Nucleus accumbens (tissue), 56 donors: ENCODE measurements around the gene PREX1.

Source experiments
- DNase-seq, 56 donors: peaks; one replicate each; lab custom pipeline; 2025; lab: John Stamatoyannopoulos, UW

Gene PREX1

GRCh38 chr20:48800177-48800576 lies 27.6 kb downstream of the PREX1 start:
- DNase-seq, result no peak

- no peak for DNase-seq
These were observed 28.3 kb downstream of the PREX1 start for GRCh38 chr20:48799328-48800105.

- DNase-seq, result no peak
These were observed 29.7 kb downstream of the PREX1 start for GRCh38 chr20:48797850-48798747.

GRCh38 chr20:48797275-48797825 lies 30.4 kb downstream of the PREX1 start:
- peak in 53 of 56 donors; percentile 48 to 95 (median 81) for DNase-seq

GRCh38 chr20:48795732-48796131 lies 32.1 kb downstream of the PREX1 start:
- no peak for DNase-seq

- no peak for DNase-seq
These were observed 32.9 kb downstream of the PREX1 start for GRCh38 chr20:48794816-48795457.

- DNase-seq, result peak in 41 of 56 donors; percentile 16 to 77 (median 51)
These were observed 33.4 kb downstream of the PREX1 start for GRCh38 chr20:48794360-48794759.

GRCh38 chr20:48793776-48794175 lies 34.0 kb downstream of the PREX1 start:
- no peak for DNase-seq

- DNase-seq, result no peak
These were observed 36.1 kb downstream of the PREX1 start for GRCh38 chr20:48791666-48792071.

- DNase-seq, result no peak
These were observed 36.8 kb downstream of the PREX1 start for GRCh38 chr20:48791014-48791413.

- no peak for DNase-seq
These were observed 37.3 kb downstream of the PREX1 start for GRCh38 chr20:48790473-48791003.

- DNase-seq, result no peak
These were observed 37.9 kb downstream of the PREX1 start for GRCh38 chr20:48789781-48790472.

GRCh38 chr20:48789185-48789668 lies 38.6 kb downstream of the PREX1 start:
- DNase-seq, result no peak

GRCh38 chr20:48788486-48789072 lies 39.2 kb downstream of the PREX1 start:
- DNase-seq, result no peak

GRCh38 chr20:48787861-48788375 lies 39.9 kb downstream of the PREX1 start:
- DNase-seq, result peak in 3 of 56 donors; percentile 24 to 40 (median 27)

- peak in 2 of 56 donors; percentile 22 to 30 for DNase-seq
These were observed 40.7 kb downstream of the PREX1 start for GRCh38 chr20:48786951-48787705.

- no peak for DNase-seq
These were observed 42.0 kb downstream of the PREX1 start for GRCh38 chr20:48785801-48786200.

GRCh38 chr20:48785256-48785655 lies 42.5 kb downstream of the PREX1 start:
- no peak for DNase-seq
